Chondrocyte (in vitro differentiated cells): ENCODE results near the gene INO80D. TPM values are rescaled to one million over a fixed set of nuclear protein-coding genes. Genes with fewer than 3 reads are reported as not detected.
A peak's percentile ranks its signal among the peaks of the same experiment; 100 is the strongest.

Experiments used
- DNase-seq: peaks from one replicate; pipeline ENCODE4 v3.0.0; 2021; ENCODE audit warnings: mixed read lengths, low spot score
- H3K27ac Mint-ChIP-seq: one replicate; pipeline ENCODE4 v1.8.0; 2021; ENCODE audit warnings: mild to moderate bottlenecking, moderate library complexity, mixed read lengths; ENCODE audit not compliant: unreplicated experiment
- H3K27me3 Mint-ChIP-seq: 2 replicates; pipeline ENCODE4 v1.8.0; 2021; ENCODE audit warnings: low read depth, mixed read lengths
- H3K36me3 Mint-ChIP-seq: 2 replicates; pipeline ENCODE4 v1.8.0; 2021; ENCODE audit warnings: low read depth, mixed read lengths
- H3K4me1 Mint-ChIP-seq: 2 replicates; pipeline ENCODE4 v1.8.0; 2021; ENCODE audit warnings: low read depth, mild to moderate bottlenecking, mixed read lengths
- H3K4me3 Mint-ChIP-seq: one replicate; pipeline ENCODE4 v1.8.0; 2021; ENCODE audit warnings: mild to moderate bottlenecking, moderate library complexity, mixed read lengths; ENCODE audit not compliant: unreplicated experiment
- H3K9me3 Mint-ChIP-seq: 2 replicates; pipeline ENCODE4 v1.8.0; 2021; ENCODE audit warnings: low read depth, mixed read lengths
- total RNA-seq: library from RNA; stranded (reverse); gene quantifications from 3 replicates; pipeline ENCODE4 v1.2.1, GENCODE V29; 2021
- TF ChIP-seq, protein P1 (sequence below): fragments of 200-600 bp; sonication (generic); IDR thresholded peaks from 2 replicates; pipeline ENCODE4 v1.5.0; 2021; ENCODE audit warnings: antibody characterized with exemption, mild to moderate bottlenecking, moderate library complexity

Gene INO80D
- total RNA-seq, 1 donor from 2014 or later: 14.5 TPM

- Mint-ChIP-seq H3K27ac (no peak overlapping the region), H3K4me3 (no peak overlapping the region), H3K4me1 (peaks cover 16% of the 10 kb centered on the region), H3K27me3 (no peaks in the 10 kb centered on the region), H3K36me3 (peaks cover 31% of the 10 kb centered on the region), H3K9me3 (no peaks in the 10 kb centered on the region)
- TF ChIP-seq, protein P1, sequence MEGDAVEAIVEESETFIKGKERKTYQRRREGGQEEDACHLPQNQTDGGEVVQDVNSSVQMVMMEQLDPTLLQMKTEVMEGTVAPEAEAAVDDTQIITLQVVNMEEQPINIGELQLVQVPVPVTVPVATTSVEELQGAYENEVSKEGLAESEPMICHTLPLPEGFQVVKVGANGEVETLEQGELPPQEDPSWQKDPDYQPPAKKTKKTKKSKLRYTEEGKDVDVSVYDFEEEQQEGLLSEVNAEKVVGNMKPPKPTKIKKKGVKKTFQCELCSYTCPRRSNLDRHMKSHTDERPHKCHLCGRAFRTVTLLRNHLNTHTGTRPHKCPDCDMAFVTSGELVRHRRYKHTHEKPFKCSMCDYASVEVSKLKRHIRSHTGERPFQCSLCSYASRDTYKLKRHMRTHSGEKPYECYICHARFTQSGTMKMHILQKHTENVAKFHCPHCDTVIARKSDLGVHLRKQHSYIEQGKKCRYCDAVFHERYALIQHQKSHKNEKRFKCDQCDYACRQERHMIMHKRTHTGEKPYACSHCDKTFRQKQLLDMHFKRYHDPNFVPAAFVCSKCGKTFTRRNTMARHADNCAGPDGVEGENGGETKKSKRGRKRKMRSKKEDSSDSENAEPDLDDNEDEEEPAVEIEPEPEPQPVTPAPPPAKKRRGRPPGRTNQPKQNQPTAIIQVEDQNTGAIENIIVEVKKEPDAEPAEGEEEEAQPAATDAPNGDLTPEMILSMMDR: peak; percentile 44
- no peak for DNase-seq
These were observed 81.8 kb downstream of the INO80D start for GRCh38 chr2:206004004-206004693.

GRCh38 chr2:206002440-206002839 is 83.5 kb downstream of the INO80D start:
- Mint-ChIP-seq H3K27ac (no peak overlapping the region), H3K27me3 (no peaks in the 10 kb centered on the region), H3K4me1 (peaks cover 18% of the 10 kb centered on the region), H3K36me3 (peaks cover 33% of the 10 kb centered on the region), H3K4me3 (no peak overlapping the region), H3K9me3 (no peaks in the 10 kb centered on the region)
- no peak for DNase-seq
- TF ChIP-seq, protein P1: no peak

DNA sequence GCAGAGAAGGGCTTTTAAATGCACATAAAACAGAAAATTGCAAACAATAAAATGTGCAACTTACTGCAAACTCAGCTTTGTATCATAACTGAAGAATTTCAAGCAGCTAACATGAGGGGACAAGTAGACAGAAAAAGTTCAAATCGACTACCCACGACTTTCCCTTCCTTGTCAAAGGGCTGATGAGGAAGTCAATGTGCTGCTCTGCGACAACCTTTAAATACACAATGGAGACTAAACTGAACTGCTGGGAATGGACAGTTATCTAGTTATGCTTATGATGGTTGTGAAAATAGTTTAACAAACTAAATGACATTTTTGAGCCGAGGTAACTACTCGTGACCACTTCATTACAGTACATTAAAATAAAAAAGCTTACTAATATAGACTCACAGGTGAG is 84.1 kb downstream of the INO80D start:
- H3K9me3 Mint-ChIP-seq: no peaks in the 10 kb centered on the region
- H3K27ac Mint-ChIP-seq: peak overlapping the region; percentile 39
- no peak overlapping the region for H3K4me3 Mint-ChIP-seq
- peaks cover 30% of the 10 kb centered on the region for H3K36me3 Mint-ChIP-seq
- TF ChIP-seq, protein P1: no peak
- H3K27me3 Mint-ChIP-seq: no peaks in the 10 kb centered on the region
- no peak for DNase-seq
- peaks cover 18% of the 10 kb centered on the region for H3K4me1 Mint-ChIP-seq

DNA sequence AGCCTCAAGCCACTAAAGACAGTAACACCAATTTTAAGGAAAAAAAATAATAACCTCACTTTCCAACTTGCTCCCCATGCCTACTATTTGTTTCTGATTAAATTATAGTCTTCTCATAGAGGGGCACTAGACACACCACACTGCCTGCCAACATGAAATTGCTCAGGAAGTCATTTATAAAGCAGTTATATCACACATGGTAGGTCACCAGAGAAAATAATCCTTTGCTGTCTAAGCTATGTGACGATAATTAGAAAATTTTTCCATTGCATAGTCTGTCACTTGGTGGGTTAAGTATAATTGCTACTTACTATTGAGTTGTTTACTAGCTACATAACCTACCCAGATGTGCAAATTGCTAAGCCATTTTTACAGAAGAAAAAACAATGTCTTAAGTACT is 85.2 kb downstream of the INO80D start:
- no peak overlapping the region for H3K27ac Mint-ChIP-seq
- H3K4me3 Mint-ChIP-seq: no peak overlapping the region
- H3K27me3 Mint-ChIP-seq: no peaks in the 10 kb centered on the region
- peaks cover 25% of the 10 kb centered on the region for H3K36me3 Mint-ChIP-seq
- TF ChIP-seq, protein P1: no peak
- no peaks in the 10 kb centered on the region for H3K9me3 Mint-ChIP-seq
- DNase-seq: no peak
- H3K4me1 Mint-ChIP-seq: peaks cover 18% of the 10 kb centered on the region

DNA sequence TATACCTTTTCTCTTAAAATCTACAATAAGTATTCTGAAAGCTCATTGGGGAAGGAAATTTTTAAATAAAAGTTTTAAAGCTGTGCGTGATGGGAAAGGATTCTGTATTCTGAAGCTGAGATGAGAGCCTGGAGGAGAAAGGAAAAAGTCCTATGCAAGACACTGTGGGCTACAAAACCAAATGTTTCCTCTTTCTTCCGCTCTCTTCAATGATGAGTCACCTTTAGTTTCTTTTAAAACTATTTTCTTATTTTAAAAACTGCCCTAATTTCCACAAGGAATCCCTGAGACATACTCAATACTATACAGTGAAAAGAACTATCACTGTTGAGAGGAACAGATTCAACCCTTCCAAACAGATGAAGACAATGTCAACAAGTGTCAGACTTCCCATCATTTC is 87.4 kb downstream of the INO80D start:
- H3K4me1 Mint-ChIP-seq: peaks cover 18% of the 10 kb centered on the region
- TF ChIP-seq, protein P1: no peak
- DNase-seq: no peak
- no peaks in the 10 kb centered on the region for H3K9me3 Mint-ChIP-seq
- no peak overlapping the region for H3K4me3 Mint-ChIP-seq
- H3K36me3 Mint-ChIP-seq: peaks cover 10% of the 10 kb centered on the region
- no peak overlapping the region for H3K27ac Mint-ChIP-seq
- H3K27me3 Mint-ChIP-seq: no peaks in the 10 kb centered on the region
